WTC11 (cell line): ENCODE measurements around the gene NRP2. TPM values are rescaled to one million over a fixed set of nuclear protein-coding genes. Genes with fewer than 3 reads are reported as not detected.

ENCODE experiments used
- ATAC-seq: fragments of 200-7000 bp; cut with Tn5 transposase; 2 replicates; pipeline ENCODE4 v1.10.0; 2021; ENCODE audit warnings: mild to moderate bottlenecking, moderate library complexity
- CTCF ChIA-PET: fragments of 300-600 bp; sonication (Branson Sonifier 250); formaldehyde crosslinking; loops from one replicate; lab custom pipeline; 2021; ENCODE audit warnings: antibody characterized with exemption; lab: Charles Lee
- POLR2A ChIA-PET: fragments of 350-600 bp; sonication (Branson Sonifier 250); formaldehyde crosslinking; loops from one replicate; lab custom pipeline; 2021; ENCODE audit warnings: antibody characterized with exemption; lab: Charles Lee
- DNase-seq: peaks from one replicate; pipeline ENCODE4 v3.0.0; 2021; ENCODE audit warnings: low spot score
- H3K27ac Mint-ChIP-seq: 2 replicates; pipeline ENCODE4 v1.8.0; 2021; ENCODE audit warnings: mixed read lengths
- H3K27me3 Mint-ChIP-seq: 2 replicates; pipeline ENCODE4 v1.8.0; 2021; ENCODE audit warnings: low read depth, mild to moderate bottlenecking, moderate library complexity, mixed read lengths
- H3K36me3 Mint-ChIP-seq: 2 replicates; pipeline ENCODE4 v1.8.0; 2021; ENCODE audit warnings: mixed read lengths
- H3K4me1 Mint-ChIP-seq: 2 replicates; pipeline ENCODE4 v1.8.0; 2022; ENCODE audit warnings: mixed read lengths
- H3K4me3 Mint-ChIP-seq: 2 replicates; pipeline ENCODE4 v1.8.0; 2021; ENCODE audit warnings: mild to moderate bottlenecking, moderate library complexity, mixed read lengths
- H3K9me3 Mint-ChIP-seq: 2 replicates; pipeline ENCODE4 v1.8.0; 2021; ENCODE audit warnings: mixed read lengths
- ATF1 ChIP-seq: sonication (generic); formaldehyde crosslinking; IDR thresholded peaks from 2 replicates; pipeline ENCODE4 v1.8.1; 2023; ENCODE audit warnings: mild to moderate bottlenecking, moderate library complexity, missing genetic modification reagents
- EMX1 ChIP-seq: fragments of 250-450 bp; sonication (Bioruptor Pico); IDR thresholded peaks from 2 replicates; pipeline ENCODE4 v1.8.0; 2021; ENCODE audit warnings: mild to moderate bottlenecking
- ESRRA ChIP-seq: sonication (generic); formaldehyde crosslinking; IDR thresholded peaks from 2 replicates; pipeline ENCODE4 v1.8.1; 2022; ENCODE audit warnings: mild to moderate bottlenecking, missing genetic modification reagents, borderline replicate concordance
- FOXJ3 ChIP-seq: sonication (generic); formaldehyde crosslinking; IDR thresholded peaks from 2 replicates; pipeline ENCODE4 v1.9.0; 2021; ENCODE audit warnings: missing genetic modification reagents, mild to moderate bottlenecking, borderline replicate concordance
- FOXP1 ChIP-seq: sonication (generic); formaldehyde crosslinking; IDR thresholded peaks from 2 replicates; pipeline ENCODE4 v1.8.0; 2022; ENCODE audit warnings: missing genetic modification reagents, mild to moderate bottlenecking, moderate library complexity, borderline replicate concordance
- GTF2I ChIP-seq: fragments of 250-450 bp; sonication (Bioruptor Pico); conservative IDR thresholded peaks from 2 replicates; pipeline ENCODE4 v1.4.0; 2021; ENCODE audit warnings: mild to moderate bottlenecking
- IRF2 ChIP-seq: sonication (generic); formaldehyde crosslinking; IDR thresholded peaks from 2 replicates; pipeline ENCODE4 v1.8.0; 2022; ENCODE audit warnings: low read depth, missing genetic modification reagents, borderline replicate concordance
- JAZF1 ChIP-seq: fragments of 250-450 bp; sonication (Bioruptor Pico); IDR thresholded peaks from 2 replicates; pipeline ENCODE4 v1.9.0; 2021; ENCODE audit warnings: moderate library complexity, mild to moderate bottlenecking, inconsistent platforms
- KAT7 ChIP-seq: sonication (generic); formaldehyde crosslinking; IDR thresholded peaks from 2 replicates; pipeline ENCODE4 v1.8.1; 2023; ENCODE audit warnings: missing genetic modification reagents, mild to moderate bottlenecking, borderline replicate concordance
- MYBL2 ChIP-seq: sonication (generic); formaldehyde crosslinking; IDR thresholded peaks from 2 replicates; pipeline ENCODE4 v1.8.1; 2023; ENCODE audit warnings: mild to moderate bottlenecking, moderate library complexity, missing genetic modification reagents
- NR2C2 ChIP-seq: sonication (generic); formaldehyde crosslinking; IDR thresholded peaks from 2 replicates; pipeline ENCODE4 v1.8.0; 2022; ENCODE audit warnings: mild to moderate bottlenecking, missing genetic modification reagents
- OVOL2 ChIP-seq: fragments of 250-450 bp; sonication (Bioruptor Pico); IDR thresholded peaks from 2 replicates; pipeline ENCODE4 v1.9.0; 2021; ENCODE audit warnings: mild to moderate bottlenecking, borderline replicate concordance
- PRRX2 ChIP-seq: fragments of 250-450 bp; sonication (Bioruptor Pico); IDR thresholded peaks from 2 replicates; pipeline ENCODE4 v1.8.0; 2021; ENCODE audit warnings: mild to moderate bottlenecking
- SOX15 ChIP-seq: fragments of 250-450 bp; sonication (Bioruptor Pico); IDR thresholded peaks from 2 replicates; pipeline ENCODE4 v1.9.0; 2021; ENCODE audit warnings: mild to moderate bottlenecking
- SP1 ChIP-seq: sonication (generic); formaldehyde crosslinking; conservative IDR thresholded peaks from 2 replicates; pipeline ENCODE4 v1.8.1; 2022; ENCODE audit warnings: missing genetic modification reagents
- TCF7 ChIP-seq: sonication (generic); formaldehyde crosslinking; IDR thresholded peaks from 2 replicates; pipeline ENCODE4 v1.8.0; 2022; ENCODE audit warnings: mild to moderate bottlenecking, low read depth, missing genetic modification reagents, moderate library complexity
- TEAD1 ChIP-seq: sonication (generic); formaldehyde crosslinking; IDR thresholded peaks from 2 replicates; pipeline ENCODE4 v1.8.0; 2022; ENCODE audit warnings: mild to moderate bottlenecking, missing genetic modification reagents
- ZNF263 ChIP-seq: sonication (generic); formaldehyde crosslinking; IDR thresholded peaks from 2 replicates; pipeline ENCODE4 v1.8.1; 2022; ENCODE audit warnings: low read depth, mild to moderate bottlenecking, moderate library complexity, missing genetic modification reagents
- total RNA-seq: library from RNA; stranded (reverse); gene quantifications from 3 replicates; pipeline ENCODE4 v1.2.3, GENCODE V29; 2021
- TF ChIP-seq, protein P1 (sequence below): fragments of 250-450 bp; sonication (Bioruptor Pico); conservative IDR thresholded peaks from 2 replicates; pipeline ENCODE4 v1.9.0; 2021; ENCODE audit warnings: mild to moderate bottlenecking
- TF ChIP-seq, protein P2 (sequence below): sonication (generic); formaldehyde crosslinking; IDR thresholded peaks from 2 replicates; pipeline ENCODE4 v1.8.1; 2023; ENCODE audit warnings: mild to moderate bottlenecking, moderate library complexity, missing genetic modification reagents
- TF ChIP-seq, protein P3 (sequence below): fragments of 250-450 bp; sonication (Bioruptor Pico); IDR thresholded peaks from 2 replicates; pipeline ENCODE4 v1.9.0; 2021; ENCODE audit warnings: moderate library complexity, mild to moderate bottlenecking, inconsistent platforms, borderline replicate concordance
- TF ChIP-seq, protein P4 (sequence below): sonication (generic); formaldehyde crosslinking; IDR thresholded peaks from 2 replicates; pipeline ENCODE4 v1.8.0; 2022; ENCODE audit warnings: mild to moderate bottlenecking, missing genetic modification reagents
- TF ChIP-seq, protein P5 (sequence below): sonication (generic); formaldehyde crosslinking; IDR thresholded peaks from 2 replicates; pipeline ENCODE4 v1.8.0; 2022; ENCODE audit warnings: mild to moderate bottlenecking, missing genetic modification reagents
- TF ChIP-seq, protein P6 (sequence below): sonication (generic); formaldehyde crosslinking; IDR thresholded peaks from 2 replicates; pipeline ENCODE4 v1.8.0; 2022; ENCODE audit warnings: mild to moderate bottlenecking, missing genetic modification reagents
- TF ChIP-seq, protein P7 (sequence below): fragments of 250-450 bp; sonication (Bioruptor Pico); IDR thresholded peaks from 2 replicates; pipeline ENCODE4 v1.9.0; 2021; ENCODE audit warnings: mild to moderate bottlenecking

The NRP2 gene
- total RNA-seq, 1 experiment from 2014 or later = 41.0 TPM

DNA sequence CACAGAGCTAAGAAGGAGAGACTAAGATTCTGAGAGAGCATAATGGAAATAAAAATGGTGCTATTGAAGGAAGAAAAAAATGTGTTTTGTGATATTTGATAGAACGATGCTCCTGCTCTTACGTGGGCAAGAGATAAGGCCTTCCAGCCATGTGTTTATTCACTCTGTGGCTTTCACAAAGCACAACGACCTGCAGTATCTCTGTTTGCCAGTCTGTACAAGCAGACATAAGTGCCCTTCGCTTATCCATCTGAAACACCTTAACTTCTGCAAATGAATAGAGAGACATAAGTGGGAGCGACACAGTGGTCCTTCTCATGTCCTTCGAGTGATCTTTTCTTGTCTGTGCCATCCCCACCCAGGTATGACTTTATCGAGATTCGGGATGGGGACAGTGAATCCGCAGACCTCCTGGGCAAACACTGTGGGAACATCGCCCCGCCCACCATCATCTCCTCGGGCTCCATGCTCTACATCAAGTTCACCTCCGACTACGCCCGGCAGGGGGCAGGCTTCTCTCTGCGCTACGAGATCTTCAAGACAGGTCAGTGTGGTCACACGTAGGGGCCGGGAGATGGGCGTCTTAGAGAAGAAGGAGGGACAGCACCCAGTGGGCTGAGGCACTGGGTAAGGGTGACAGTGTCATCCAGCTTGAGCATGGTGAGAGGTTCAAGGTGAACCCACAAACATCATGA is 33.7 kb downstream of the NRP2 start (continued):
- TF ChIP-seq, protein P1, sequence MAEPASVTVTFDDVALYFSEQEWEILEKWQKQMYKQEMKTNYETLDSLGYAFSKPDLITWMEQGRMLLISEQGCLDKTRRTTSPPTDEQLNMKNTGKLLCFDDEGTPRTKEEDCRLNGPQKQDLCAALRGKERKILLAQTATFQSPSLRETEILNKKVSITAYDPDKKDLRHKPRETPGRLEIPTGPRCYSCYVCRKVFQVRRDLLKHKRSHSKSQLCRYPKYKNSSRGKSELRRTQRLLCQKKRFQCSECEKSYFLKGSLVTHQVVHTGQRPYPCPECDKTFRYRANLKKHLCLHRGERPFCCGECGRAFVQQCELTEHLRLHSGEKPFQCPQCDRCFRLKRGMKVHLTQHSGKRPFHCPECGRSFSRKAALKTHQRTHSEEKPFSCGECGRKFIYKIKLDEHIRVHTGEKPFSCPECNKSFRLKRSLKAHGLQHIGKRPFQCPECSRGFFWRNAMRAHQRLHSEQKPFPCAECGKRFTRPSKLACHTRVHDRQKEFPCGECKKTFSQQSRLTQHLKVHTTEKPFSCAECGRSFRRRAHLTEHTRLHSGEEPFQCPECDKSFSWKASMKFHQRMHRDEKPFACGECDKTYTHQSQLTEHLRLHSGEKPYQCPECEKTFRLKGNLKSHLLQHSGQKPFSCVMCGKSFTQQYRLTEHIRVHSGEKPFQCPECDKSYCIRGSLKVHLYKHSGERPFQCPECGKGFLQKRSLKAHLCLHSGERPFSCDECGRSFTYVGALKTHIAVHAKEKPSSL = no peak
- TF ChIP-seq, protein P2, sequence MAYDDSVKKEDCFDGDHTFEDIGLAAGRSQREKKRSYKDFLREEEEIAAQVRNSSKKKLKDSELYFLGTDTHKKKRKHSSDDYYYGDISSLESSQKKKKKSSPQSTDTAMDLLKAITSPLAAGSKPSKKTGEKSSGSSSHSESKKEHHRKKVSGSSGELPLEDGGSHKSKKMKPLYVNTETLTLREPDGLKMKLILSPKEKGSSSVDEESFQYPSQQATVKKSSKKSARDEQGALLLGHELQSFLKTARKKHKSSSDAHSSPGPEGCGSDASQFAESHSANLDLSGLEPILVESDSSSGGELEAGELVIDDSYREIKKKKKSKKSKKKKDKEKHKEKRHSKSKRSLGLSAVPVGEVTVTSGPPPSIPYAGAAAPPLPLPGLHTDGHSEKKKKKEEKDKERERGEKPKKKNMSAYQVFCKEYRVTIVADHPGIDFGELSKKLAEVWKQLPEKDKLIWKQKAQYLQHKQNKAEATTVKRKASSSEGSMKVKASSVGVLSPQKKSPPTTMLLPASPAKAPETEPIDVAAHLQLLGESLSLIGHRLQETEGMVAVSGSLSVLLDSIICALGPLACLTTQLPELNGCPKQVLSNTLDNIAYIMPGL = no peak
- no peak for TF ChIP-seq FOXJ3

DNA sequence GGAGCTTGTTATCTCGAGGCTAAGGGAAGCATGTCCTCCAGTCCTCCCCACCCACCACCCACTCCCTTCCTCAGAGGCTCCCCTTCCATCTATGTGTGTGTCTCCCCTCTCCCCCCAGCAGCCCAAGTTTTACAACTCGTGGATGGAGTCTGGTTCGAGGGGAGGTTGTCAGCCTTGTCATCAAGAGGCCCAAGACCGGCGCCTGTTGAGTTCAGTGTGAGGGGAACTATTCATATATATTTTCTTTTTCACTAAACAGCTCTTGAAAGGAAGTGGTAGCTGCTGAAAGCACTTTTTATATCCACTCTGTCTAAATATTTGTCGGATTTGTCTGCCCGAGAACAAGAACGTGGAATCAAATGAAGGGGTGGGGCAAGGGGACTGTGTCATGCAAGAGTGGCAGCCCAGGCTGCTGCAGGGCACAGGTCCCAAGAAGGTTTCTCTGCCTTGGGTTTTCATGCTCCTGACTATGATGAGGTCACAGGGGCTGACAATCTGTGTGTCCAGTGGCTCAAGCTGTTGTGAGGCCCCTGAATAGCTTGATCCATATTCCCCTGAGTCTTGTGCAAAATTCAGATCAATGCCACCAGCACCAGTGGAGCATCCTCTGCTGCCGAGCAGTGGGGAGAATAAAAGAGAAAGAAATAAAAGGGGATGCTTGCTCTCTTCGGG is 35.0 kb downstream of the NRP2 start:
- H3K4me3 Mint-ChIP-seq = no peak overlapping the region
- no peaks in the 10 kb centered on the region for H3K27me3 Mint-ChIP-seq
- TF ChIP-seq TCF7 = no peak
- TF ChIP-seq TEAD1 = no peak
- TF ChIP-seq, protein P3, sequence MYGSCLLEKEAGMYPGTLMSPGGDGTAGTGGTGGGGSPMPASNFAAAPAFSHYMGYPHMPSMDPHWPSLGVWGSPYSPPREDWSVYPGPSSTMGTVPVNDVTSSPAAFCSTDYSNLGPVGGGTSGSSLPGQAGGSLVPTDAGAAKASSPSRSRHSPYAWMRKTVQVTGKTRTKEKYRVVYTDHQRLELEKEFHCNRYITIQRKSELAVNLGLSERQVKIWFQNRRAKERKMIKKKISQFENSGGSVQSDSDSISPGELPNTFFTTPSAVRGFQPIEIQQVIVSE (CRISPR knock-in tag) = no peak
- TF ChIP-seq KAT7 (CRISPR knock-in tag) = no peak
- no peak for TF ChIP-seq MYBL2 (CRISPR knock-in tag)
- TF ChIP-seq JAZF1 = no peak
- no peak for TF ChIP-seq ATF1 (CRISPR knock-in tag)
- no peak for TF ChIP-seq SOX15
- no peak for TF ChIP-seq FOXJ3
- no peak for TF ChIP-seq NR2C2
- TF ChIP-seq, protein P4, sequence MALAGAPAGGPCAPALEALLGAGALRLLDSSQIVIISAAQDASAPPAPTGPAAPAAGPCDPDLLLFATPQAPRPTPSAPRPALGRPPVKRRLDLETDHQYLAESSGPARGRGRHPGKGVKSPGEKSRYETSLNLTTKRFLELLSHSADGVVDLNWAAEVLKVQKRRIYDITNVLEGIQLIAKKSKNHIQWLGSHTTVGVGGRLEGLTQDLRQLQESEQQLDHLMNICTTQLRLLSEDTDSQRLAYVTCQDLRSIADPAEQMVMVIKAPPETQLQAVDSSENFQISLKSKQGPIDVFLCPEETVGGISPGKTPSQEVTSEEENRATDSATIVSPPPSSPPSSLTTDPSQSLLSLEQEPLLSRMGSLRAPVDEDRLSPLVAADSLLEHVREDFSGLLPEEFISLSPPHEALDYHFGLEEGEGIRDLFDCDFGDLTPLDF (CRISPR knock-in tag) = no peak
- TF ChIP-seq SP1 (CRISPR knock-in tag) = no peak
- TF ChIP-seq GTF2I = no peak
- TF ChIP-seq EMX1 (CRISPR knock-in tag) = no peak
- no peak for TF ChIP-seq IRF2 (CRISPR knock-in tag)
- no peak for TF ChIP-seq ZNF263
- TF ChIP-seq FOXP1 (CRISPR knock-in tag) = no peak
- DNase-seq = no peak
- ChIA-PET POLR2A (no interaction called here), CTCF (interaction anchor here (1.2 kb wide), 1 partner anchor 209 kb away, joined by 3 read pairs; no protein-coding TSS in a partner anchor)
- no peak for ATAC-seq
- peaks cover 4% of the 10 kb centered on the region; the same call in 1 of the 2 replicates for H3K36me3 Mint-ChIP-seq
- no peak overlapping the region for H3K27ac Mint-ChIP-seq
- H3K9me3 Mint-ChIP-seq = no peaks in the 10 kb centered on the region
- H3K4me1 Mint-ChIP-seq = peaks cover 57% of the 10 kb centered on the region

DNA sequence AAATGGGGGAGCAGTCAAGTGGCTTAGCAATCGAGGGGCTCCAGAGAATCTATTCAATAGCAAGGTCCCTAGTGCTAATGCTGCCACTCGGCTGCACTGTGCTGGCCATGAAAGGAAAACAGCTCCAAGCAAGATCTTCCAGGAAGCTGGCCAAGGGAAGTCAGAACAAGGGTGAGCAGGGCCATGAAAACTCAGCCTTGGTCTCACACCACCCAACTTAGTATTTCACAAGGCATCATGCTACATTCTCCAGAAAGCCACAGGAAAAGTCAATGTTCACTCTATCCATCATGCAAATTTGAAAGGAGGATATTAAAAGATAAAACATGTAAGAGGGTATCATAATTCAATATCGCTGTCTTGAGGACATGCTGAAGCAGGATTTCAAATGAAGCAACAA is 35.7 kb downstream of the NRP2 start:
- POLR2A ChIA-PET = no interaction called here

More for the DNA sequence above, 35.7 kb downstream of the NRP2 start:
- no peaks in the 10 kb centered on the region for H3K9me3 Mint-ChIP-seq
- no peak overlapping the region; the same call in 1 of the 2 replicates for H3K27ac Mint-ChIP-seq
- H3K36me3 Mint-ChIP-seq = peaks cover 4% of the 10 kb centered on the region; the same call in 1 of the 2 replicates
- peaks cover 60% of the 10 kb centered on the region for H3K4me1 Mint-ChIP-seq
- TF ChIP-seq, protein P5, sequence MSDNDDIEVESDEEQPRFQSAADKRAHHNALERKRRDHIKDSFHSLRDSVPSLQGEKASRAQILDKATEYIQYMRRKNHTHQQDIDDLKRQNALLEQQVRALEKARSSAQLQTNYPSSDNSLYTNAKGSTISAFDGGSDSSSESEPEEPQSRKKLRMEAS (CRISPR knock-in tag) = no peak
- TF ChIP-seq ATF1 (CRISPR knock-in tag) (no peak), NR2C2 (no peak), IRF2 (CRISPR knock-in tag) (no peak), OVOL2 (no peak), ESRRA (CRISPR knock-in tag) (no peak), PRRX2 (no peak)
- TF ChIP-seq, protein P6, sequence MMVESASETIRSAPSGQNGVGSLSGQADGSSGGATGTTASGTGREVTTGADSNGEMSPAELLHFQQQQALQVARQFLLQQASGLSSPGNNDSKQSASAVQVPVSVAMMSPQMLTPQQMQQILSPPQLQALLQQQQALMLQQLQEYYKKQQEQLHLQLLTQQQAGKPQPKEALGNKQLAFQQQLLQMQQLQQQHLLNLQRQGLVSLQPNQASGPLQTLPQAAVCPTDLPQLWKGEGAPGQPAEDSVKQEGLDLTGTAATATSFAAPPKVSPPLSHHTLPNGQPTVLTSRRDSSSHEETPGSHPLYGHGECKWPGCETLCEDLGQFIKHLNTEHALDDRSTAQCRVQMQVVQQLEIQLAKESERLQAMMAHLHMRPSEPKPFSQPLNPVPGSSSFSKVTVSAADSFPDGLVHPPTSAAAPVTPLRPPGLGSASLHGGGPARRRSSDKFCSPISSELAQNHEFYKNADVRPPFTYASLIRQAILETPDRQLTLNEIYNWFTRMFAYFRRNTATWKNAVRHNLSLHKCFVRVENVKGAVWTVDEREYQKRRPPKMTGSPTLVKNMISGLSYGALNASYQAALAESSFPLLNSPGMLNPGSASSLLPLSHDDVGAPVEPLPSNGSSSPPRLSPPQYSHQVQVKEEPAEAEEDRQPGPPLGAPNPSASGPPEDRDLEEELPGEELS (CRISPR knock-in tag) = no peak
- TF ChIP-seq, protein P7, sequence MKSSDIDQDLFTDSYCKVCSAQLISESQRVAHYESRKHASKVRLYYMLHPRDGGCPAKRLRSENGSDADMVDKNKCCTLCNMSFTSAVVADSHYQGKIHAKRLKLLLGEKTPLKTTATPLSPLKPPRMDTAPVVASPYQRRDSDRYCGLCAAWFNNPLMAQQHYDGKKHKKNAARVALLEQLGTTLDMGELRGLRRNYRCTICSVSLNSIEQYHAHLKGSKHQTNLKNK = no peak
- ATAC-seq (no peak), DNase-seq (no peak)
- H3K4me3 Mint-ChIP-seq = no peak overlapping the region
- H3K27me3 Mint-ChIP-seq = no peaks in the 10 kb centered on the region
- CTCF ChIA-PET = interaction anchor here (0.7 kb wide), 1 partner anchor 168 kb away, joined by 4 read pairs; no protein-coding TSS in a partner anchor
